K562 (cell line): ENCODE data around the gene SMURF1. TPM values are rescaled to one million over a fixed set of nuclear protein-coding genes. Genes with fewer than 3 reads are reported as not detected.

Source experiments
- AFF1 ChIP-seq, 2 experiments: fragments of 450-650 bp; IDR thresholded peaks; 2 replicates each; pipeline ENCODE4 v1.6.1; 2018; ENCODE audit warnings: mild to moderate bottlenecking in 2 of 2, low read depth in 1 of 2; ENCODE audit not compliant: partially characterized antibody in 2 of 2
- ATF7 ChIP-seq: fragments of 450-650 bp; IDR thresholded peaks from 2 replicates; pipeline ENCODE4 v1.7.1; 2014; ENCODE audit warnings: mild to moderate bottlenecking, moderate library complexity
- CSDE1 ChIP-seq, 2 experiments: fragments of 450-650 bp; IDR thresholded peaks; 2 replicates each; pipeline ENCODE4 v1.6.1; 2016; ENCODE audit warnings: mild to moderate bottlenecking in 1 of 2
- E2F1 ChIP-seq: sonication (generic); formaldehyde crosslinking; IDR thresholded peaks from 2 replicates; pipeline ENCODE4 v1.8.1; 2023; ENCODE audit warnings: mild to moderate bottlenecking, missing genetic modification reagents, moderate library complexity
- ELF4 ChIP-seq: fragments of 450-650 bp; formaldehyde crosslinking; IDR thresholded peaks from 2 replicates; pipeline ENCODE4 v1.4.0; 2022; ENCODE audit warnings: missing genetic modification characterization
- EP300 ChIP-seq: IDR thresholded peaks from 2 replicates; pipeline ENCODE4 v1.6.1; 2012; ENCODE audit warnings: low read length, improper control_type of control experiment
- HINFP ChIP-seq: fragments of 450-650 bp; conservative IDR thresholded peaks from 2 replicates; pipeline ENCODE4 v1.6.1; 2016; ENCODE audit warnings: missing genetic modification characterization, low read depth, mild to moderate bottlenecking, control low read depth, missing compliant biosample characterization
- KDM1A ChIP-seq, 2 experiments: fragments of 450-650 bp; IDR thresholded peaks; 2 replicates each; pipeline ENCODE4 v1.6.1; 2016; ENCODE audit warnings: mild to moderate bottlenecking in 2 of 2
- MCM7 ChIP-seq, 2 experiments: fragments of 450-650 bp; IDR thresholded peaks; 2 replicates each; pipeline ENCODE4 v1.6.1; 2016 to 2018
- MIER1 ChIP-seq: fragments of 450-650 bp; IDR thresholded peaks from 2 replicates; pipeline ENCODE4 v1.6.1; 2016; ENCODE audit warnings: antibody characterized with exemption, mild to moderate bottlenecking, low read depth
- MLLT1 ChIP-seq, 2 experiments: fragments of 450-650 bp; IDR thresholded peaks; 2 replicates each; pipeline ENCODE4 v1.6.1; 2016
- NKRF ChIP-seq: fragments of 450-650 bp; IDR thresholded peaks from 2 replicates; pipeline ENCODE4 v1.6.1; 2016; ENCODE audit warnings: borderline replicate concordance
- TAF7 ChIP-seq: fragments of 450-650 bp; IDR thresholded peaks from 2 replicates; pipeline ENCODE4 v1.6.1; 2016; ENCODE audit warnings: missing genetic modification characterization, missing compliant biosample characterization
- TEAD2 ChIP-seq: fragments of 450-650 bp; IDR thresholded peaks from 2 replicates; pipeline ENCODE4 v1.6.1; 2016; ENCODE audit warnings: missing genetic modification characterization, control low read depth, missing compliant biosample characterization
- ZC3H11A ChIP-seq: IDR thresholded peaks from 2 replicates; pipeline ENCODE4 v1.6.1; 2012; ENCODE audit warnings: low read depth, low read length, improper control_type of control experiment
- ZC3H8 ChIP-seq: fragments of 450-650 bp; IDR thresholded peaks from 2 replicates; pipeline ENCODE4 v1.6.1; 2017
- ZNF316 ChIP-seq: fragments of 450-650 bp; IDR thresholded peaks from 2 replicates; pipeline ENCODE4 v1.6.1; 2016
- polyA plus RNA-seq, 8 experiments: library from polyadenylated mRNA; depleted of rRNA in 4 of 8; stranded (reverse) in 5 of 8; unstranded in 3 of 8; fragments of >200 nt; fragmentation: Nextera tagmentation in 2 of 8; fragmentation: Illumina TruSeq in 1 of 8; extraction: Ambion mirVana in 2 of 8; extraction: Trizol in 1 of 8; gene quantifications; 2 replicates each; pipeline versions ENCODE4 v1.2.1 to v1.2.3, GENCODE V29; 2011 to 2014; ENCODE audit warnings: inconsistent platforms in 1 of 8, missing spikeins in 1 of 8
- total RNA-seq, 7 experiments: library from RNA; depleted of rRNA in 6 of 7; stranded (reverse); fragments of >200 nt in 6 of 7; fragmentation: Illumina TruSeq in 2 of 7; extraction: Trizol in 2 of 7; gene quantifications; 2 replicates each; pipeline versions ENCODE4 v1.2.1 to v1.2.3, GENCODE V29; 2011 to 2021; ENCODE audit warnings: low replicate concordance in 1 of 7

Gene SMURF1
- total and polyA plus RNA-seq, 9 of the 15 experiments (the other 6 are each of a cell fraction or from before 2014, with no cell fraction given), result 1.0 to 20.1 (median 12.6) TPM

GRCh38 chr7:99142727-99143520, 984 bp downstream of the SMURF1 start (continued):
- no peak for TF ChIP-seq AFF1 (IDR thresholded peaks at IDR 0.05; ENCODE audit: low read depth in 1 of 2, partially characterized antibody in 2 of 2)
- TF ChIP-seq HINFP (tag), result peak; percentile 67; the same call in 1 of the 2 replicates
- no peak for TF ChIP-seq E2F1 (CRISPR knock-in tag)
- no peak; a peak in 1 of 4 replicates for TF ChIP-seq CSDE1 (IDR thresholded peaks at IDR 0.05)
- TF ChIP-seq ELF4 (CRISPR knock-in tag), result peak; percentile 90; the same call in 1 of the 2 replicates
- no peak for TF ChIP-seq EP300
- peak; percentile 83; the same call in 1 of the 2 replicates for TF ChIP-seq ZC3H8
- peak; percentile 81 for TF ChIP-seq NKRF
- no peak for TF ChIP-seq ZC3H11A
- no peak for TF ChIP-seq ATF7
- peak in 1 of 2 experiments; percentile 27; a peak in 1 of 4 replicates for TF ChIP-seq KDM1A (IDR thresholded peaks at IDR 0.05)
- 0 out of 4 replicates have a peak, but pooled peaks of 1 of the 2 experiments have one; percentile 44 for TF ChIP-seq MCM7 (IDR thresholded peaks at IDR 0.05)
- peak; percentile 27; the same call in 1 of the 2 replicates for TF ChIP-seq ZNF316
- TF ChIP-seq MLLT1 (IDR thresholded peaks at IDR 0.05), result peak; percentile 54 to 87; a peak in 3 of 4 replicates
- TF ChIP-seq TAF7 (tag), result peak; percentile 35; the same call in 1 of the 2 replicates
- TF ChIP-seq MIER1, result 0 out of 2 replicates have a peak, but pooled peaks have one; percentile 65
- no peak for TF ChIP-seq TEAD2 (tag)
